HCT116 (cell line): ENCODE measurements around the gene MTARC2. TPM values are rescaled to one million over a fixed set of nuclear protein-coding genes. Genes with fewer than 3 reads are reported as not detected.

Experiments
- ATAC-seq: fragments of 200-7000 bp; cut with Tn5 transposase; 2 replicates; pipeline ENCODE4 v1.9.1; 2020; ENCODE audit warnings: mild to moderate bottlenecking, moderate library complexity
- BruUV-seq: library from RNA; stranded (reverse); fragments of 400-500 nt; replicated peaks from 2 replicates; lab custom pipeline; 2021; lab: Mats Ljungman, UMichigan
- CTCF ChIA-PET: fragments of 300-600 bp; sonication (Branson Sonifier 250); formaldehyde crosslinking; loops from one replicate; lab custom pipeline; 2021; ENCODE audit warnings: antibody characterized with exemption; lab: Charles Lee
- POLR2A ChIA-PET: fragments of 300-600, 350-600 bp; sonication (Branson Sonifier 250); formaldehyde crosslinking; loops from one replicate; lab custom pipeline; 2021; ENCODE audit warnings: antibody characterized with exemption; lab: Charles Lee
- RAD21 ChIA-PET, 2 experiments: fragments of 300-600 bp; sonication (Branson Sonifier 250); formaldehyde crosslinking; loops; one replicate each; lab custom pipeline; 2023; ENCODE audit warnings: low total read pairs in 2 of 2; ENCODE audit not compliant: uncharacterized antibody in 2 of 2, unreplicated experiment in 2 of 2, low non-redundant PET in 1 of 2; lab: Charles Lee
- DNase-seq: peaks from one replicate; pipeline ENCODE4 v3.0.0-alpha.2; 2010; ENCODE audit warnings: low read depth, low spot score
- H2AFZ ChIP-seq: fragments of 200-600 bp; shearing (Covaris generic), sonication (generic); 2 replicates; pipeline ENCODE4 v1.6.1; 2017; ENCODE audit warnings: low read depth, mixed run types, mixed read lengths, antibody characterized with exemption, low read length; ENCODE audit not compliant: poor library complexity, severe bottlenecking
- H3K27ac ChIP-seq: 2 replicates; pipeline ENCODE4 v1.5.1; 2012; ENCODE audit warnings: low read depth, low read length
- H3K27me3 ChIP-seq: fragments of 200-600 bp; sonication (generic); 2 replicates; pipeline ENCODE4 v1.6.1; 2016; ENCODE audit warnings: mixed run types, low read length, mixed read lengths; ENCODE audit not compliant: insufficient read depth
- H3K36me3 ChIP-seq, 2 experiments: fragments of 200-500 bp in 1 of 2; fragments of 200-600 bp in 1 of 2; sonication (Bioruptor generic) in 1 of 2; sonication (generic) in 1 of 2; 2 replicates each; pipeline versions ENCODE4 v1.5.1 to v1.6.1; 2014 to 2016; ENCODE audit warnings: low read length in 2 of 2, inconsistent platforms in 1 of 2, mixed read lengths in 1 of 2, mixed run types in 1 of 2; ENCODE audit not compliant: insufficient read depth in 2 of 2, control insufficient read depth in 1 of 2
- H3K4me1 ChIP-seq, 2 experiments: fragments of 200-600 bp in 1 of 2; sonication (generic) in 1 of 2; 2 replicates each; pipeline versions ENCODE4 v1.5.1 to v1.6.1; 2012 to 2017; ENCODE audit warnings: low read length in 2 of 2, inconsistent platforms in 1 of 2, mild to moderate bottlenecking in 1 of 2, mixed read lengths in 1 of 2, mixed run types in 1 of 2, moderate library complexity in 1 of 2; ENCODE audit not compliant: insufficient read depth in 2 of 2, control insufficient read depth in 1 of 2
- H3K4me2 ChIP-seq: fragments of 200-600 bp; sonication (generic); 2 replicates; pipeline ENCODE4 v1.6.1; 2017; ENCODE audit warnings: mixed run types, low read length, mixed read lengths
- H3K4me3 ChIP-seq, 2 experiments: fragments of 200-600 bp in 1 of 2; sonication (generic) in 1 of 2; replicated peaks in 1 of 2; 2 replicates each; pipeline ENCODE4 v1.5.1; 2011 to 2016; ENCODE audit warnings: low read length in 2 of 2, control low read depth in 1 of 2, low read depth in 1 of 2, mild to moderate bottlenecking in 1 of 2, mixed read lengths in 1 of 2, mixed run types in 1 of 2
- H3K79me2 ChIP-seq: fragments of 200-600 bp; sonication (generic); 2 replicates; pipeline ENCODE4 v1.6.1; 2017; ENCODE audit warnings: mild to moderate bottlenecking, mixed run types, low read length, moderate library complexity, mixed read lengths; ENCODE audit not compliant: insufficient read depth
- H3K9ac ChIP-seq: fragments of 200-600 bp; sonication (generic); 2 replicates; pipeline ENCODE4 v1.6.1; 2016; ENCODE audit warnings: low read length, mixed read lengths
- H3K9me2 ChIP-seq: fragments of 200-600 bp; sonication (generic), shearing (Covaris generic); 2 replicates; pipeline ENCODE4 v1.6.1; 2017; ENCODE audit warnings: mixed run types, mild to moderate bottlenecking, moderate library complexity; ENCODE audit not compliant: insufficient read depth
- H3K9me3 ChIP-seq, 2 experiments: fragments of 200-500 bp in 1 of 2; fragments of 200-600 bp in 1 of 2; sonication (Bioruptor generic) in 1 of 2; sonication (generic) in 1 of 2; 2 replicates each; pipeline ENCODE4 v1.6.1; 2014 to 2017; ENCODE audit warnings: low read length in 2 of 2, mixed read lengths in 2 of 2, inconsistent platforms in 1 of 2, low read depth in 1 of 2, mild to moderate bottlenecking in 1 of 2, mixed run types in 1 of 2, moderate library complexity in 1 of 2; ENCODE audit not compliant: control insufficient read depth in 1 of 2, insufficient read depth in 1 of 2
- H4K20me1 ChIP-seq: fragments of 200-600 bp; sonication (generic), shearing (Covaris generic); 2 replicates; pipeline ENCODE4 v1.6.1; 2017; ENCODE audit warnings: mixed run types, mild to moderate bottlenecking, moderate library complexity; ENCODE audit not compliant: insufficient read depth
- CBX3 ChIP-seq: IDR thresholded peaks from 2 replicates; pipeline ENCODE4 v1.6.1; 2012; ENCODE audit warnings: low read depth
- CEBPB ChIP-seq: IDR thresholded peaks from 2 replicates; pipeline ENCODE4 v1.6.1; 2012; ENCODE audit warnings: low read depth
- EZH2 ChIP-seq: fragments of 200-600 bp; sonication (generic); IDR thresholded peaks from 2 replicates; pipeline ENCODE4 v1.6.1; 2017; ENCODE audit warnings: antibody characterized with exemption, mixed run types
- EZH2phosphoT487 ChIP-seq: fragments of 200-600 bp; IDR thresholded peaks from 2 replicates; pipeline ENCODE4 v1.6.1; 2018; ENCODE audit warnings: antibody characterized with exemption, borderline replicate concordance
- POLR2AphosphoS5 ChIP-seq: IDR thresholded peaks from 2 replicates; pipeline ENCODE4 v1.6.1; 2011; ENCODE audit warnings: mild to moderate bottlenecking, low read depth, low read length, moderate library complexity
- RAD21 ChIP-seq: IDR thresholded peaks from 2 replicates; pipeline ENCODE4 v1.6.1; 2012; ENCODE audit warnings: low read depth, mild to moderate bottlenecking
- SP1 ChIP-seq: IDR thresholded peaks from 2 replicates; pipeline ENCODE4 v1.6.1; 2012; ENCODE audit warnings: low read depth
- SRF ChIP-seq: IDR thresholded peaks from 2 replicates; pipeline ENCODE4 v1.6.1; 2012; ENCODE audit warnings: low read depth
- TCF7L2 ChIP-seq: IDR thresholded peaks from 2 replicates; pipeline ENCODE4 v1.7.0; 2011; ENCODE audit warnings: borderline replicate concordance, inconsistent platforms; ENCODE audit not compliant: insufficient read depth, insufficient read length; ENCODE audit errors: extremely low read depth
- ZFX ChIP-seq: fragments of 450-650 bp; IDR thresholded peaks from 2 replicates; pipeline ENCODE4 v1.6.1; 2017
- ZNF274 ChIP-seq: fragments of 200-500 bp; sonication (Bioruptor generic); IDR thresholded peaks from 2 replicates; pipeline ENCODE4 v1.6.1; 2014; ENCODE audit warnings: mild to moderate bottlenecking, low read depth, low read length, inconsistent platforms
- intact Hi-C: fragments of 100-400 bp; cut with micrococcal nuclease; formaldehyde crosslinking; loops from 2 replicates; pipeline ENCODE4 v1.10.0; 2022
- total RNA-seq: library from RNA; stranded (reverse); gene quantifications from one replicate; pipeline ENCODE4 v1.2.1, GENCODE V29; 2021; ENCODE audit not compliant: unreplicated experiment
- TF ChIP-seq, protein P1 (sequence below): IDR thresholded peaks from 2 replicates; pipeline ENCODE4 v1.6.1; 2012
- TF ChIP-seq, protein P2 (sequence below), 3 experiments: fragments of 200-600 bp in 1 of 3; sonication (generic) in 1 of 3; IDR thresholded peaks in 2 of 3; conservative IDR thresholded peaks in 1 of 3; 2 replicates each; pipeline ENCODE4 v1.5.1; 2012 to 2017; ENCODE audit warnings: low read depth in 2 of 3, low read length in 2 of 3, antibody characterized with exemption in 1 of 3, borderline replicate concordance in 1 of 3, control low read depth in 1 of 3, mild to moderate bottlenecking in 1 of 3, mixed read lengths in 1 of 3, mixed run types in 1 of 3, moderate library complexity in 1 of 3; ENCODE audit not compliant: insufficient read depth in 1 of 3
- TF ChIP-seq, protein P3 (sequence below): IDR thresholded peaks from 2 replicates; pipeline ENCODE4 v1.6.1; 2012; ENCODE audit warnings: low read depth
- TF ChIP-seq, protein P4 (sequence below): IDR thresholded peaks from 2 replicates; pipeline ENCODE4 v1.6.1; 2011; ENCODE audit warnings: mild to moderate bottlenecking, low read length, moderate library complexity; ENCODE audit not compliant: insufficient replicate concordance; ENCODE audit errors: extremely low read depth

MTARC2 gene
- total RNA-seq, 1 experiment from 2014 or later = 16.6 TPM

- no peak for TF ChIP-seq ZNF274
- TF ChIP-seq, protein P1, sequence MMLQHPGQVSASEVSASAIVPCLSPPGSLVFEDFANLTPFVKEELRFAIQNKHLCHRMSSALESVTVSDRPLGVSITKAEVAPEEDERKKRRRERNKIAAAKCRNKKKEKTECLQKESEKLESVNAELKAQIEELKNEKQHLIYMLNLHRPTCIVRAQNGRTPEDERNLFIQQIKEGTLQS = no peak
- no peak for TF ChIP-seq CBX3
- no peak for TF ChIP-seq SRF
- TF ChIP-seq EZH2 = no peak
- no peak for TF ChIP-seq TCF7L2
- no peak for TF ChIP-seq SP1
- TF ChIP-seq RAD21 = no peak
- no peak for TF ChIP-seq CEBPB
- TF ChIP-seq, protein P2, sequence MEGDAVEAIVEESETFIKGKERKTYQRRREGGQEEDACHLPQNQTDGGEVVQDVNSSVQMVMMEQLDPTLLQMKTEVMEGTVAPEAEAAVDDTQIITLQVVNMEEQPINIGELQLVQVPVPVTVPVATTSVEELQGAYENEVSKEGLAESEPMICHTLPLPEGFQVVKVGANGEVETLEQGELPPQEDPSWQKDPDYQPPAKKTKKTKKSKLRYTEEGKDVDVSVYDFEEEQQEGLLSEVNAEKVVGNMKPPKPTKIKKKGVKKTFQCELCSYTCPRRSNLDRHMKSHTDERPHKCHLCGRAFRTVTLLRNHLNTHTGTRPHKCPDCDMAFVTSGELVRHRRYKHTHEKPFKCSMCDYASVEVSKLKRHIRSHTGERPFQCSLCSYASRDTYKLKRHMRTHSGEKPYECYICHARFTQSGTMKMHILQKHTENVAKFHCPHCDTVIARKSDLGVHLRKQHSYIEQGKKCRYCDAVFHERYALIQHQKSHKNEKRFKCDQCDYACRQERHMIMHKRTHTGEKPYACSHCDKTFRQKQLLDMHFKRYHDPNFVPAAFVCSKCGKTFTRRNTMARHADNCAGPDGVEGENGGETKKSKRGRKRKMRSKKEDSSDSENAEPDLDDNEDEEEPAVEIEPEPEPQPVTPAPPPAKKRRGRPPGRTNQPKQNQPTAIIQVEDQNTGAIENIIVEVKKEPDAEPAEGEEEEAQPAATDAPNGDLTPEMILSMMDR (IDR thresholded peaks at IDR 0.05 in 2 of 3, conservative IDR thresholded peaks at IDR 0.05 in 1 of 3; ENCODE audit: borderline replicate concordance in 1 of 3, insufficient read depth in 1 of 3, low read depth in 2 of 3, low read length in 2 of 3) = no peak
These were observed 6.8 kb downstream of the MTARC2 start (continued) for GRCh38 chr1:220754918-220755295.

DNA sequence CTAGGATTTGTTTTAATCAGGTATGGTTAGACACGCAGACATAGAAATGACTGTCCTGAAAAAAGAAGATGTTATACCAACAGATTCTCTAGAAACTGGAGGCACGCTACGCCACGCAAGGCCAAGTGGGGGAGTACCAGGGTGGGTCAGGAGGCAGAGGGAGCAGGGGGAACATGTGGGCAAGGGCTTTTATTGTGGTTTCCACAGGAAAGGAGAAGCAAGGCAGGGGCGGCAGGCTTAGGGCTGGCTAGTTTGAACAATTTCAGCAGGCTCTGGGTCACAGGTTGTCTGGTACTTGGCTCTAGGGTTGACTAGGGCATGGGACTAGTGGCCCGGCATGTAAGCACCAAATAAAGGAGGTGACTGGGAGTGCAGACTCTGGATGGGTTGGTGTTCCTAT, 7.2 kb downstream of the MTARC2 start:
- Histone ChIP-seq H3K27ac (no peak overlapping the region), H4K20me1 (no peaks in the 10 kb centered on the region), H3K79me2 (peaks cover 21% of the 10 kb centered on the region), H3K4me2 (no peak overlapping the region), H3K4me3 (no peak overlapping the region), H3K4me1 (no peaks in the 10 kb centered on the region), H3K9me2 (no peaks in the 10 kb centered on the region), H3K36me3 (no peaks in the 10 kb centered on the region; a peak in 2 of 4 replicates), H3K9me3 (no peaks in the 10 kb centered on the region), H3K9ac (no peak overlapping the region), H2AFZ (no peak overlapping the region), H3K27me3 (no peaks in the 10 kb centered on the region)
- intact Hi-C loops = no loop called here
- ATAC-seq (no peak), DNase-seq (no peak)
- TF ChIP-seq EZH2phosphoT487 (no peak), ZFX (no peak), POLR2AphosphoS5 (no peak)
- TF ChIP-seq, protein P3, sequence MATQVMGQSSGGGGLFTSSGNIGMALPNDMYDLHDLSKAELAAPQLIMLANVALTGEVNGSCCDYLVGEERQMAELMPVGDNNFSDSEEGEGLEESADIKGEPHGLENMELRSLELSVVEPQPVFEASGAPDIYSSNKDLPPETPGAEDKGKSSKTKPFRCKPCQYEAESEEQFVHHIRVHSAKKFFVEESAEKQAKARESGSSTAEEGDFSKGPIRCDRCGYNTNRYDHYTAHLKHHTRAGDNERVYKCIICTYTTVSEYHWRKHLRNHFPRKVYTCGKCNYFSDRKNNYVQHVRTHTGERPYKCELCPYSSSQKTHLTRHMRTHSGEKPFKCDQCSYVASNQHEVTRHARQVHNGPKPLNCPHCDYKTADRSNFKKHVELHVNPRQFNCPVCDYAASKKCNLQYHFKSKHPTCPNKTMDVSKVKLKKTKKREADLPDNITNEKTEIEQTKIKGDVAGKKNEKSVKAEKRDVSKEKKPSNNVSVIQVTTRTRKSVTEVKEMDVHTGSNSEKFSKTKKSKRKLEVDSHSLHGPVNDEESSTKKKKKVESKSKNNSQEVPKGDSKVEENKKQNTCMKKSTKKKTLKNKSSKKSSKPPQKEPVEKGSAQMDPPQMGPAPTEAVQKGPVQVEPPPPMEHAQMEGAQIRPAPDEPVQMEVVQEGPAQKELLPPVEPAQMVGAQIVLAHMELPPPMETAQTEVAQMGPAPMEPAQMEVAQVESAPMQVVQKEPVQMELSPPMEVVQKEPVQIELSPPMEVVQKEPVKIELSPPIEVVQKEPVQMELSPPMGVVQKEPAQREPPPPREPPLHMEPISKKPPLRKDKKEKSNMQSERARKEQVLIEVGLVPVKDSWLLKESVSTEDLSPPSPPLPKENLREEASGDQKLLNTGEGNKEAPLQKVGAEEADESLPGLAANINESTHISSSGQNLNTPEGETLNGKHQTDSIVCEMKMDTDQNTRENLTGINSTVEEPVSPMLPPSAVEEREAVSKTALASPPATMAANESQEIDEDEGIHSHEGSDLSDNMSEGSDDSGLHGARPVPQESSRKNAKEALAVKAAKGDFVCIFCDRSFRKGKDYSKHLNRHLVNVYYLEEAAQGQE = no peak
- TF ChIP-seq, protein P2 (IDR thresholded peaks at IDR 0.05 in 2 of 3, conservative IDR thresholded peaks at IDR 0.05 in 1 of 3; ENCODE audit: borderline replicate concordance in 1 of 3, insufficient read depth in 1 of 3, low read depth in 2 of 3, low read length in 2 of 3) = no peak
- TF ChIP-seq, protein P4, sequence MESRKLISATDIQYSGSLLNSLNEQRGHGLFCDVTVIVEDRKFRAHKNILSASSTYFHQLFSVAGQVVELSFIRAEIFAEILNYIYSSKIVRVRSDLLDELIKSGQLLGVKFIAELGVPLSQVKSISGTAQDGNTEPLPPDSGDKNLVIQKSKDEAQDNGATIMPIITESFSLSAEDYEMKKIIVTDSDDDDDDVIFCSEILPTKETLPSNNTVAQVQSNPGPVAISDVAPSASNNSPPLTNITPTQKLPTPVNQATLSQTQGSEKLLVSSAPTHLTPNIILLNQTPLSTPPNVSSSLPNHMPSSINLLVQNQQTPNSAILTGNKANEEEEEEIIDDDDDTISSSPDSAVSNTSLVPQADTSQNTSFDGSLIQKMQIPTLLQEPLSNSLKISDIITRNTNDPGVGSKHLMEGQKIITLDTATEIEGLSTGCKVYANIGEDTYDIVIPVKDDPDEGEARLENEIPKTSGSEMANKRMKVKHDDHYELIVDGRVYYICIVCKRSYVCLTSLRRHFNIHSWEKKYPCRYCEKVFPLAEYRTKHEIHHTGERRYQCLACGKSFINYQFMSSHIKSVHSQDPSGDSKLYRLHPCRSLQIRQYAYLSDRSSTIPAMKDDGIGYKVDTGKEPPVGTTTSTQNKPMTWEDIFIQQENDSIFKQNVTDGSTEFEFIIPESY = no peak
- ChIA-PET POLR2A (no interaction called here), CTCF (no interaction called here), RAD21 (no interaction called here)
- no TSS peak for BruUV-seq
